Body of pancreas (tissue), 4 donors: ENCODE results near the gene VAV2.

Experiments used
- CTCF ChIP-seq, 7 experiments: fragments of 450-650 bp in 4 of 7; fragments of 200-600 bp in 3 of 7; sonication (generic) in 3 of 7; IDR thresholded peaks; one replicate each; pipeline ENCODE4 v1.5.1; 2016 to 2019; ENCODE audit warnings: antibody characterized with exemption in 7 of 7
- POLR2A ChIP-seq, 3 donors: fragments of 450-650 bp; IDR thresholded peaks; one replicate each; pipeline ENCODE4 v1.6.1; 2016; ENCODE audit warnings: antibody characterized with exemption in 3 of 3, mild to moderate bottlenecking in 2 of 3

- no peak for TF ChIP-seq CTCF (IDR thresholded peaks at IDR 0.05)
- TF ChIP-seq POLR2A (IDR thresholded peaks at IDR 0.05) = no peak
Measured at GRCh38 chr9:133987446-133987788, 4.7 kb downstream of the VAV2 start.
